ENCODE results near the gene ACOT7.
A peak's percentile ranks its signal among the peaks of the same experiment; 100 is the strongest.

DNA sequence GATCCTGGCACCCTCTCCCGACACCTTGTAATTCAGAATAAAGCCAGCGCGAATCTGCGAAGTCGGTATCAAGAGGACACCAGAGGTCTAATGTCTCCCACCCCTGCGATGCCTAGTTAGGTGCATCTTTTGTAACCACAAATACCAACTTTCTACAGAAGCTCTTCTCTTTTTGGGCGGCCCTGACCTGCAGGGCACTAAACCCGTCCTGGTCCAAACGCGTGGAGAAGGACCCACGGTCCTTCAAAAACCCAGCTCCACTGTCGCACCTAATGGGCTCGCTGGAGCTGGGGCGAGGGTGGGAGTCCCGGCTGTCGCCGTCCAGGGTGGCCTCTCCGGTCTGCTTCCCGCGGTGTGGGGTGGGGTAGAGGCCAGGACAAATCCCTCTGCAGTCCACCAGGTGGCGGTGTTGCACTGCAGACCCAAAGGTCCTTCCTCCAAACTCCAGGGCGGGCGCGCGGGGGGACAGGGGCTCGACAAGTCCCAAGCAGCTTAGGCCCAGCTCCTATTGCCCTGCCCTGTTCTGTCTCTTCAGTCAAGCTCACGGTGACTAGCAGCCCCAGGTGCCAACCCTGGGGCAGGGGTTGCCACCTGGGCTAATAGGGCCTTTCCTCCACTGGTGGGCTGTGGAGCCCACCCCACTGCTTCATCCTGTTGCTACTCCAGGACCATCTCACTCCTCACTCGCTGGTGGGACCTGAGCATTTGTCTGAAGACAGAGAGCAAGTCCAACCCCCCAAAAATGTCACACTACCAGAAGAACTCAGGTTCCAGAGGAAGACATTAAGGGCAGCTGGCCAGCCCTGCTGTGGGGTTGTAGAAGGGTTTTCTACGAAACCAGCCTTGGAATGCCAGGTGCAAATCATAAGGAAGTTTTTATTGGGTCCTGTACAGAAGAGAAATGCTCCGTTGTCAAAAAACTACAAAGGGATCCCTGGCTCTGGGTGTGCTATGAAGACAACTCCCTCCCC lies 146.8 kb downstream of the ACOT7 start:
- TF ChIP-seq CTCF (IDR thresholded peaks at IDR 0.05; ENCODE audit: insufficient read depth, low read length, poor library complexity, severe bottlenecking) (peak; percentile 74), EZH2phosphoT487 (conservative IDR thresholded peaks at IDR 0.05; ENCODE audit: low read length) (no peak)

Measured in SU-DHL-6 (cell line).